Ascending aorta (tissue), 2 donors: Measurements from ENCODE around the gene LTBR. TPM values are rescaled to one million over a fixed set of nuclear protein-coding genes. Genes with fewer than 3 reads are reported as not detected.

Experiments used
- DNase-seq, 2 donors: peaks; one replicate each; pipeline ENCODE4 v3.0.0-alpha.2; 2019; ENCODE audit warnings: low spot score in 2 of 2
- H3K27ac ChIP-seq, 2 donors: fragments of 200-600 bp; sonication (generic); one replicate each; pipeline ENCODE4 v1.5.1; 2016 to 2017; ENCODE audit warnings: mild to moderate bottlenecking in 1 of 2
- H3K27me3 ChIP-seq: fragments of 200-600 bp; sonication (generic); one replicate; pipeline ENCODE4 v1.5.1; 2017
- H3K36me3 ChIP-seq, 2 donors: fragments of 200-600 bp; sonication (generic); one replicate each; pipeline ENCODE4 v1.5.1; 2016
- H3K4me1 ChIP-seq, 2 donors: fragments of 200-600 bp; sonication (generic); one replicate each; pipeline ENCODE4 v1.5.1; 2016 to 2017; ENCODE audit warnings: mild to moderate bottlenecking in 1 of 2
- H3K4me3 ChIP-seq, 2 donors: fragments of 200-600 bp; sonication (generic); one replicate each; pipeline ENCODE4 v1.5.1; 2016 to 2017; ENCODE audit warnings: mild to moderate bottlenecking in 1 of 2
- H3K9me3 ChIP-seq, 2 donors: fragments of 200-600 bp; sonication (generic); one replicate each; pipeline ENCODE4 v1.5.1; 2016
- CTCF ChIP-seq, 3 experiments: fragments of 200-600 bp in 2 of 3; fragments of 450-650 bp in 1 of 3; sonication (generic) in 2 of 3; IDR thresholded peaks; one replicate each; pipeline ENCODE4 v1.5.1; 2016 to 2019; ENCODE audit warnings: antibody characterized with exemption in 3 of 3, mild to moderate bottlenecking in 1 of 3, moderate library complexity in 1 of 3
- intact Hi-C: fragments of 100-400 bp; cut with DNase I; formaldehyde crosslinking; loops from one replicate; pipeline ENCODE4 v1.15.1; 2023
- total RNA-seq: library from RNA; depleted of rRNA; stranded (reverse); fragments of >200 nt; gene quantifications from one replicate; pipeline ENCODE4 v1.1.0, GENCODE V29; 2016

Gene LTBR
- total RNA-seq = 284 TPM

GRCh38 chr12:6383572-6384498, at the start of gene LTBR:
LTBR (plus strand) TSS chr12:6384162; CDS start chr12:6384359, 197 bp downstream.
- Histone ChIP-seq H3K4me3 (peak within 1 kb of the TSS; percentile 80 to 89), H3K36me3 (peaks cover 28 to 31% of the 10 kb centered on the region in 2 donors), H3K27ac (peak within 1 kb of the TSS; percentile 97 to 98), H3K4me1 (peaks cover 9 to 25% of the 10 kb centered on the region in 2 donors), H3K9me3 (no peaks in the 10 kb centered on the region), H3K27me3 (no peaks in the 10 kb centered on the region)
- peak; percentile 78 to 98 for DNase-seq
- intact Hi-C loops = loop anchor here (1.0 to 5.0 kb wide), 2 partner anchors 48 to 62 kb away; no protein-coding TSS in a partner anchor
- TF ChIP-seq CTCF (IDR thresholded peaks at IDR 0.05) = peak in 1 of 3 experiments; percentile 22

GRCh38 chr12:6334359-6334758, 49.6 kb upstream of the LTBR start:
- H3K36me3 ChIP-seq = peaks cover 51 to 55% of the 10 kb centered on the region in 2 donors
- no peaks in the 10 kb centered on the region for H3K27me3 ChIP-seq
- H3K27ac ChIP-seq = peak overlapping the region; percentile 97 to 98
- no peak for DNase-seq
- no peaks in the 10 kb centered on the region for H3K9me3 ChIP-seq
- TF ChIP-seq CTCF (IDR thresholded peaks at IDR 0.05) = no peak
- peaks cover 24 to 56% of the 10 kb centered on the region in 2 donors for H3K4me1 ChIP-seq
- intact Hi-C loops = no loop called here
- H3K4me3 ChIP-seq = peak overlapping the region; percentile 90 to 93

- no peak for DNase-seq
Measured at GRCh38 chr12:6334940-6335450, 49.0 kb upstream of the LTBR start.

GRCh38 chr12:6335451-6336078, 48.4 kb upstream of the LTBR start:
- TF ChIP-seq CTCF (IDR thresholded peaks at IDR 0.05) = peak; percentile 43 to 71 (median 69)
- peak overlapping the region; percentile 97 to 98 for H3K27ac ChIP-seq
- peak; percentile 65 to 94 for DNase-seq
- peak overlapping the region; percentile 90 to 93 for H3K4me3 ChIP-seq
- H3K36me3 ChIP-seq = peaks cover 41 to 43% of the 10 kb centered on the region in 2 donors
- intact Hi-C loops = loop anchor here (1.0 to 5.0 kb wide), 6 partner anchors 10 to 199 kb away; partner anchors contain the start of genes GAPDH, LTBR and VAMP1
- H3K27me3 ChIP-seq = no peaks in the 10 kb centered on the region
- no peaks in the 10 kb centered on the region for H3K9me3 ChIP-seq
- peaks cover 24 to 52% of the 10 kb centered on the region in 2 donors for H3K4me1 ChIP-seq

More at GRCh38 chr12:6334940-6335450, 49.0 kb upstream of the LTBR start:
- Histone ChIP-seq H3K4me1 (peaks cover 24 to 56% of the 10 kb centered on the region in 2 donors), H3K27me3 (no peaks in the 10 kb centered on the region), H3K36me3 (peaks cover 45 to 48% of the 10 kb centered on the region in 2 donors), H3K27ac (peak overlapping the region; percentile 97 to 98), H3K4me3 (peak overlapping the region; percentile 90 to 93), H3K9me3 (no peaks in the 10 kb centered on the region)
- TF ChIP-seq CTCF (IDR thresholded peaks at IDR 0.05) = no peak
- intact Hi-C loops = loop anchor here (5.0 kb wide), 2 partner anchors 108 to 137 kb away; partner anchors contain the start of gene VAMP1
